Testis (tissue), 5 donors: ENCODE results near the gene MYOZ3. TPM values are rescaled to one million over a fixed set of nuclear protein-coding genes. Genes with fewer than 3 reads are reported as not detected.

Experiments
- DNase-seq: peaks from one replicate; pipeline ENCODE4 v3.0.0-alpha.2; 2019
- H3K27ac ChIP-seq, 2 donors: fragments of 200-600 bp; sonication (generic); one replicate each; pipeline ENCODE4 v1.5.1; 2019
- H3K27me3 ChIP-seq: fragments of 200-600 bp; sonication (generic); one replicate; pipeline ENCODE4 v1.5.1; 2019
- H3K36me3 ChIP-seq: fragments of 200-600 bp; sonication (generic); one replicate; pipeline ENCODE4 v1.5.1; 2017; ENCODE audit warnings: low read depth; ENCODE audit errors: missing control alignments
- H3K4me1 ChIP-seq: fragments of 200-600 bp; sonication (generic); one replicate; pipeline ENCODE4 v1.5.1; 2019
- H3K4me3 ChIP-seq, 2 donors: fragments of 200-600 bp; sonication (generic); one replicate each; pipeline ENCODE4 v1.5.1; 2017 to 2019
- H3K9me3 ChIP-seq: fragments of 200-600 bp; sonication (generic); one replicate; pipeline ENCODE4 v1.5.1; 2017
- POLR2A ChIP-seq: fragments of 450-650 bp; IDR thresholded peaks from one replicate; pipeline ENCODE4 v1.6.1; 2017; ENCODE audit warnings: antibody characterized with exemption, mild to moderate bottlenecking, moderate library complexity
- WGBS, 2 donors: methylation state at CpG; one replicate each; pipeline ENCODE4 v1.1.5; 2018; 5-methylcytosine and 5-hydroxymethylcytosine counted together
- intact Hi-C: fragments of 100-400 bp; cut with DNase I; formaldehyde crosslinking; loops from one replicate; pipeline ENCODE4 v1.15.1; 2023; ENCODE audit warnings: low total_unique reads
- long read RNA-seq, 2 donors: transcript quantifications; one replicate each; lab custom pipeline, GENCODE V29; 2026
- polyA plus RNA-seq: library from polyadenylated mRNA; stranded (reverse); fragments of 350-450 nt; fragmentation: Illumina TruSeq; extraction: RNeasy Lipid Tissue Mini Kit (QIAGEN cat#74804); gene quantifications from one replicate; pipeline ENCODE4 v1.2.3, GENCODE V29; 2014; ENCODE audit warnings: low read depth, low replicate concordance; ENCODE audit not compliant: insufficient read depth
- total RNA-seq, 2 donors: library from RNA; depleted of rRNA; stranded (reverse); fragments of >200 nt; gene quantifications; one replicate each; pipeline ENCODE4 v1.2.3, GENCODE V29; 2016
- TF ChIP-seq, protein P1 (sequence below), 3 experiments: fragments of 450-650 bp in 2 of 3; fragments of 200-600 bp in 1 of 3; sonication (generic) in 1 of 3; IDR thresholded peaks; one replicate each; pipeline ENCODE4 v1.5.1; 2016 to 2019; ENCODE audit warnings: antibody characterized with exemption in 3 of 3, mild to moderate bottlenecking in 2 of 3, moderate library complexity in 1 of 3

MYOZ3 gene
- total RNA-seq, result 10 to 100 TPM; 12.0 to 12.7 TPM
- polyA plus RNA-seq, result 10.4 TPM
- long read RNA-seq, donor 1, partial matches to known transcripts, result 0 of 4 reads
- long read RNA-seq, donor 1, other reads (novel, unspliced or antisense), result 0 of 4 reads
- long read RNA-seq, donor 2, partial matches to known transcripts, result 0 of 1 reads
- long read RNA-seq, donor 2, other reads (novel, unspliced or antisense), result 0 of 1 reads

- H3K27me3 ChIP-seq, result no peaks in the 10 kb centered on the region
Measured at GRCh38 chr5:150661086-150661485, at the start of gene MYOZ3. MYOZ3 (plus strand) TSS chr5:150661251; CDS start chr5:150662942, 1,691 bp downstream.

DNA sequence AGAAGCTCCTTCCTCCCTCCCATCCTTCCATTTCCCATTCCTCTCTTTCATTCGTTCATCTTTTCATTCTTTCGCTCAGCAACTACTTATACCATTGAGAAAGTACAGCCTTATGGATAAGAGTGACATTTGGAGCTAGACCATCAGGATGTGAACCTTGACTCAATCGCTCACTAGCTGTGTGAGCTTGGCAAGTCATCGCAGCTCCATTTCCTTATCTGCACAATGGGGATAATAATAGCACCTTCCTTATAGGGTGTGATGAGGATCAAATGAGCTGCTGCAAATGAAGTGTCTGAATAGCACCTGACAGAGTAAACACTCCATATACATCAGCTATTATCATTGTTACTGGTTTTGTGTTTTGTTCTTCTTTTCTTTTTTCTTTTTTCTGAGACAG is 48.6 kb upstream of the MYOZ3 start:
- Histone ChIP-seq H3K9me3 (no peaks in the 10 kb centered on the region), H3K4me3 (no peak overlapping the region), H3K36me3 (no peaks in the 10 kb centered on the region), H3K27me3 (no peaks in the 10 kb centered on the region), H3K4me1 (peaks cover 48% of the 10 kb centered on the region), H3K27ac (peak overlapping the region in 1 of 2 donors; percentile 33)
- no peak for TF ChIP-seq POLR2A
- TF ChIP-seq, protein P1, sequence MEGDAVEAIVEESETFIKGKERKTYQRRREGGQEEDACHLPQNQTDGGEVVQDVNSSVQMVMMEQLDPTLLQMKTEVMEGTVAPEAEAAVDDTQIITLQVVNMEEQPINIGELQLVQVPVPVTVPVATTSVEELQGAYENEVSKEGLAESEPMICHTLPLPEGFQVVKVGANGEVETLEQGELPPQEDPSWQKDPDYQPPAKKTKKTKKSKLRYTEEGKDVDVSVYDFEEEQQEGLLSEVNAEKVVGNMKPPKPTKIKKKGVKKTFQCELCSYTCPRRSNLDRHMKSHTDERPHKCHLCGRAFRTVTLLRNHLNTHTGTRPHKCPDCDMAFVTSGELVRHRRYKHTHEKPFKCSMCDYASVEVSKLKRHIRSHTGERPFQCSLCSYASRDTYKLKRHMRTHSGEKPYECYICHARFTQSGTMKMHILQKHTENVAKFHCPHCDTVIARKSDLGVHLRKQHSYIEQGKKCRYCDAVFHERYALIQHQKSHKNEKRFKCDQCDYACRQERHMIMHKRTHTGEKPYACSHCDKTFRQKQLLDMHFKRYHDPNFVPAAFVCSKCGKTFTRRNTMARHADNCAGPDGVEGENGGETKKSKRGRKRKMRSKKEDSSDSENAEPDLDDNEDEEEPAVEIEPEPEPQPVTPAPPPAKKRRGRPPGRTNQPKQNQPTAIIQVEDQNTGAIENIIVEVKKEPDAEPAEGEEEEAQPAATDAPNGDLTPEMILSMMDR (IDR thresholded peaks at IDR 0.05), result no peak
- no peak for DNase-seq
- intact Hi-C loops, result no loop called here
- 51 to 61% methylated on average over 4 of the region's 4 CpGs for WGBS, 2 donors

More at GRCh38 chr5:150661086-150661485, at the start of gene MYOZ3:
- intact Hi-C loops, result no loop called here
- H3K27ac ChIP-seq, result peak within 1 kb of the TSS in 1 of 2 donors; percentile 61
- peak within 1 kb of the TSS; percentile 4 to 29 for H3K4me3 ChIP-seq
- no peaks in the 10 kb centered on the region for H3K9me3 ChIP-seq
- no peak for TF ChIP-seq POLR2A
- TF ChIP-seq, protein P1 (IDR thresholded peaks at IDR 0.05), result no peak
- peaks cover 37% of the 10 kb centered on the region for H3K4me1 ChIP-seq
- DNase-seq, result no peak
- no peaks in the 10 kb centered on the region for H3K36me3 ChIP-seq
- WGBS, 2 donors, result 38 to 77% methylated on average over 2 to 7 of the region's 7 CpGs

DNA sequence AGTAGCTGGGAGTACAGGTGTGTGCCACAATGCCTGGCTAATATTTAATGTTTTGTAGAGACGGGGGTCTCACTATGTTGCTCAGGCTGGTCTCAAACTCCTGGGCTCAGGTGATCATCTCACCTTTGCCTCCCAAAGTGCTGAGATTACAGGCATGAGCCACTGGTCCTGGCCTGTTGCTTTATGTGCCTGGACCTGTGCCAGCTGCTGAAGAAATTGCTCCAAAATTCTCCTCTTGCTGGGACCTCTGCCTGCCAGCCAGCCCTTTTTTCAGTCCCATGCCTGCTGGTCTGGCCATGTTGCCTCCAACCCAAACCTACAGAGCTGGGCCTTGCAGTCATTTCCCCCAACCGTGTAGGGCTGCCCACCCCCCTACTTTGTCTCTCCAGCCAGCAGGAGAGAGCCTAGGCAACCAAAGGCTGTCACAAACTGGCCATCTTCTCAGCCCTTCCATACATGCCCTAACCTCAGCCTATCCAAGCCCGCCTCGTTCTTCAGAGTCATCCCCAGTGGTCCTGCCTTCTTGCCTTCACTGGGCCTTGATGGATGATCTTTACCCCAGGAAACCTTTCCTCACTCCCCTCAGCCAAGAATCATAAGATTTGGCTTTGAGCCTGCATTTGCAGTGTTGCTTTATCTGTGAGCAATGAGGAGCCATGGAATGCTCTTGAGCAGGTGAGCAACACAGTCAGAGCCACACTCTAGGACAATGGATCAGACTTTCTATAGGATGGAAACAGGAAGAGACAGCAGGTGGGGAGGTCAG is 48.0 kb upstream of the MYOZ3 start:
- H3K27ac ChIP-seq, result peak overlapping the region in 1 of 2 donors; percentile 33
- 79 to 89% methylated on average over 3 to 4 of the region's 4 CpGs for WGBS, 2 donors

DNA sequence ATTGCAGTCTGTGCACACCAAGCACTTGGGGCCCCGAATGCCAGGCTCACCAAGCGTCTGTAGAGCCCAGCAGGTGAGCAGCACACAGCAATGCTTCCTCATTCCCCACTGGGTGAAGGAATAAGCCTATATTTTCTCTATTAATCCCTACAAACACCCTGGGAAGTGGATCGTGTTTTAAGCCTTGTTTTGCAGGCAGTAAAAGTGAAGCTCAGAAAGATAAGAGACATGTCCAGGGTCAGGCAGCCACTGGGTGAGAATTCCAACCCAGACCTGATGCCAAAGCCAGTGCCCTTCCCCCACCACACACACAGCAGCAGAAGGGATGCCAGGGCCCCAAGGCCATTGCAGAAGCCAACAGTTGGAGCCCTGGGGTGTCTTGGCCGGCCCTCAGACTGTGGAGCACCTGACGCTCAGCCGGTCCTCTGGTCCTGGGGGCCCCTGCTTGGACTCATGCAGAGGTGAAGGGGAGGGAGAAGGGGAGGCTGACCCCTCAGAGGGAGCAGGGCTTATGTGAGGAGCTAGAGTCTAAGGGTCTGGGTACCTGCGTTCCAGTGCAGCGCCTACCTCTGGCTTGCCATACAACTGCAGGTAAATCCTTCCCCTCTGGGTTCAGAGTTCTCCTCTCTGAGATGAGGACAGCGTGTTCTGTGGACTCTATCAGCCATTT is 46.9 kb upstream of the MYOZ3 start:
- 53 to 59% methylated on average over 9 of the region's 9 CpGs for WGBS, 2 donors
- TF ChIP-seq, protein P1 (IDR thresholded peaks at IDR 0.05), result peak in 1 of 3 experiments; percentile 35
- no peak for TF ChIP-seq POLR2A
- Histone ChIP-seq H3K27ac (no peak overlapping the region), H3K4me3 (no peak overlapping the region), H3K36me3 (no peaks in the 10 kb centered on the region), H3K27me3 (no peaks in the 10 kb centered on the region), H3K4me1 (peaks cover 57% of the 10 kb centered on the region), H3K9me3 (no peaks in the 10 kb centered on the region)
- peak; percentile 72 for DNase-seq
- intact Hi-C loops, result no loop called here

More for the DNA sequence above, 48.0 kb upstream of the MYOZ3 start:
- intact Hi-C loops, result no loop called here
- H3K4me1 ChIP-seq, result peaks cover 48% of the 10 kb centered on the region
- TF ChIP-seq, protein P1 (IDR thresholded peaks at IDR 0.05), result no peak
- no peak for TF ChIP-seq POLR2A
- H3K9me3 ChIP-seq, result no peaks in the 10 kb centered on the region
- no peaks in the 10 kb centered on the region for H3K27me3 ChIP-seq
- no peak for DNase-seq
- H3K4me3 ChIP-seq, result no peak overlapping the region
- no peaks in the 10 kb centered on the region for H3K36me3 ChIP-seq
